NB4 (cell line): ENCODE data around the gene AVEN.
"Not testable (repeated sequence)": the region's sequence is repeated elsewhere in the genome, so short reads cannot be mapped to it uniquely, and the experiment has no call there.

Source experiments
- DNase-seq: peaks from one replicate; pipeline ENCODE4 v3.0.0; 2010; ENCODE audit warnings: low read depth
- H3K4me3 ChIP-seq: one replicate; pipeline ENCODE4 v1.5.1; 2011; ENCODE audit warnings: mild to moderate bottlenecking, low read depth, low read length, moderate library complexity
- MAX ChIP-seq: IDR thresholded peaks from 2 replicates; pipeline ENCODE4 v1.6.1; 2011; ENCODE audit warnings: low read depth, low read length
- MYC ChIP-seq: IDR thresholded peaks from 2 replicates; pipeline ENCODE4 v1.6.1; 2011; ENCODE audit warnings: low read depth, low read length
- POLR2A ChIP-seq: IDR thresholded peaks from 2 replicates; pipeline ENCODE4 v1.6.1; 2011; ENCODE audit warnings: mild to moderate bottlenecking; ENCODE audit not compliant: insufficient read length; ENCODE audit errors: extremely low read depth
- TF ChIP-seq, protein P1 (sequence below): IDR thresholded peaks from one replicate; pipeline ENCODE4 v1.5.1; 2012; ENCODE audit warnings: low read depth, low read length

AVEN gene

GRCh38 chr15:34010921-34011320 is 28.1 kb downstream of the AVEN start:
- no peak for DNase-seq
- no peak overlapping the region for H3K4me3 ChIP-seq
- TF ChIP-seq, protein P1, sequence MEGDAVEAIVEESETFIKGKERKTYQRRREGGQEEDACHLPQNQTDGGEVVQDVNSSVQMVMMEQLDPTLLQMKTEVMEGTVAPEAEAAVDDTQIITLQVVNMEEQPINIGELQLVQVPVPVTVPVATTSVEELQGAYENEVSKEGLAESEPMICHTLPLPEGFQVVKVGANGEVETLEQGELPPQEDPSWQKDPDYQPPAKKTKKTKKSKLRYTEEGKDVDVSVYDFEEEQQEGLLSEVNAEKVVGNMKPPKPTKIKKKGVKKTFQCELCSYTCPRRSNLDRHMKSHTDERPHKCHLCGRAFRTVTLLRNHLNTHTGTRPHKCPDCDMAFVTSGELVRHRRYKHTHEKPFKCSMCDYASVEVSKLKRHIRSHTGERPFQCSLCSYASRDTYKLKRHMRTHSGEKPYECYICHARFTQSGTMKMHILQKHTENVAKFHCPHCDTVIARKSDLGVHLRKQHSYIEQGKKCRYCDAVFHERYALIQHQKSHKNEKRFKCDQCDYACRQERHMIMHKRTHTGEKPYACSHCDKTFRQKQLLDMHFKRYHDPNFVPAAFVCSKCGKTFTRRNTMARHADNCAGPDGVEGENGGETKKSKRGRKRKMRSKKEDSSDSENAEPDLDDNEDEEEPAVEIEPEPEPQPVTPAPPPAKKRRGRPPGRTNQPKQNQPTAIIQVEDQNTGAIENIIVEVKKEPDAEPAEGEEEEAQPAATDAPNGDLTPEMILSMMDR: no peak
- TF ChIP-seq MYC (no peak), MAX (no peak), POLR2A (no peak)

DNA sequence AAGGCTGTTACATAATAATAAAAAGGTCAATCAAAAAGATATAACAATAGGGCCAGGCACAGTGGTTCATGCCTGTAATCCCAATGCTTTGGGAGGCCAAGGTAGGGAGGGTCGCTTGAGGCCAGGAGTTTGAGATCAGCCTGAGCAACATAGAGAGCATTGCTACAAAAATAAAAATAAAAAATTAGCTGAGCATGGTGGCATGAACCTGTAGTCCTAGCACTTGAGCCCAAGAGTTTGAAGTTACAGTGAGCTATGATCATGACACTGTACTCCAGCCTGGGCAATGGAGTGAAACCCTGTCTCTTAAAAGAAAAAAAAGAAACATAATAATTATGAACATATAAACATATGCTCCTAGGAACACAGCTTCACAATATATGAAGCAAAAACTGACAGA is 29.3 kb downstream of the AVEN start:
- TF ChIP-seq MYC (no peak), MAX (no peak), POLR2A (no peak)
- TF ChIP-seq, protein P1: no peak
- no peak overlapping the region for H3K4me3 ChIP-seq
- DNase-seq: no peak

- TF ChIP-seq, protein P1: no peak
- no peak for TF ChIP-seq MYC
- TF ChIP-seq MAX: no peak
- TF ChIP-seq POLR2A: no peak
- no peak overlapping the region for H3K4me3 ChIP-seq
- no peak for DNase-seq
These were observed 32.6 kb downstream of the AVEN start for GRCh38 chr15:34006381-34006780.

DNA sequence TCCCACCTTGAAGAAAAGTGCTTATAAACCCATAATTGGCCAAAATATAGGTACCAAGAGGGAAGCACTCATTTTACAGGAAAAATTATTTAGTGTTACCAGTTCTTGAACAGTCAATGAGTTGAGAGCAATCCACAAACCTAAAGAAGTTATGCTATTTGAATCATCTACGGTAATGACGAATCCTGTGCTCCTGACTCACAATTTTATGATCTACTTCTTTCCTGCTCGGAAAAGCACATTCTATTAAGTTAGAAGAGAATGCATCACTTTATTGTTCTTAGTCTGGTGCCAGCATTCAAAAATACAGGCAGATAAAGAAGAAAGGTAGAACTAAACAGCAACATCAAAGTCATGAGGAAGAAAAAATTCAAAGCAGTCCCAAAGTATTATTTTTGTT is 37.5 kb downstream of the AVEN start:
- TF ChIP-seq, protein P1: no peak
- no peak for TF ChIP-seq MYC
- TF ChIP-seq POLR2A: no peak
- TF ChIP-seq MAX: no peak
- no peak for DNase-seq
- no peak overlapping the region for H3K4me3 ChIP-seq

DNA sequence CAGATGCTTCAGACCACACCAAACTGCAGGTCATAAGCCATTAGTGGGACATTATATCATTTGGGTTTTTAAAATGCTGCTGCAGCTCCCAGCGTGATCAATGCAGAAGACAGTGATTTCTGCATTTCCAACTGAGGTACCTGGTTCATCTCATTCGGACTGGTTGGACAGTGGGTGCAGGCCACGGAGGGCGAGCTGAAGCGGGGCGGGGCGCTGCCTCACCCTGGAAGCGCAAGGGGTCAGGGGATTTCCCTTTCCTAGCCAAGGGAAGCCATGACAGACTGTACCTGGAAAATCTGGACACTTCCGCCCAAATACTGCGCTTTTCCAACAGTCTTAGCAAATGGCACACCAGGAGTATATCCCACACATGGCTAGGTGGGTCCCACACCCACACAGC is 43.3 kb downstream of the AVEN start:
- DNase-seq, H3K4me3 ChIP-seq: not testable (repeated sequence)

- no peak for TF ChIP-seq MAX
- no peak for TF ChIP-seq POLR2A
- TF ChIP-seq, protein P1: peak; percentile 52
- no peak for TF ChIP-seq MYC
- DNase-seq: peak; percentile 55
- H3K4me3 ChIP-seq: no peak overlapping the region
These were observed 44.9 kb downstream of the AVEN start for GRCh38 chr15:33994005-33994615.
